ENCODE data around the gene HOXC9. TPM values are rescaled to one million over a fixed set of nuclear protein-coding genes. Genes with fewer than 3 reads are reported as not detected.

The HOXC9 gene
- total RNA-seq, 1 donor, result 0.86 TPM

GRCh38 chr12:54003625-54004024 is 3.7 kb downstream of the HOXC9 start:
- H3K4me3 ChIP-seq (ENCODE audit: low read depth, low read length), result no peak overlapping the region
- no peak for TF ChIP-seq CTCF (IDR thresholded peaks at IDR 0.05; ENCODE audit: insufficient read depth, low read depth, low read length)
- no peak for DNase-seq (ENCODE audit: low read depth)

GRCh38 chr12:54004063-54004840 is 4.3 kb downstream of the HOXC9 start:
- DNase-seq (ENCODE audit: low read depth), result no peak
- peak; percentile 18 for TF ChIP-seq CTCF (IDR thresholded peaks at IDR 0.05; ENCODE audit: insufficient read depth, low read depth, low read length)
- peak overlapping the region; percentile 37 for H3K4me3 ChIP-seq (ENCODE audit: low read depth, low read length)

GRCh38 chr12:54004841-54005530 is 5.0 kb downstream of the HOXC9 start:
- no peak for TF ChIP-seq CTCF (IDR thresholded peaks at IDR 0.05; ENCODE audit: insufficient read depth, low read depth, low read length)
- DNase-seq (ENCODE audit: low read depth), result peak; percentile 68
- peak overlapping the region; percentile 37 for H3K4me3 ChIP-seq (ENCODE audit: low read depth, low read length)

GRCh38 chr12:54005531-54005852 is 5.5 kb downstream of the HOXC9 start:
- H3K4me3 ChIP-seq (ENCODE audit: low read depth, low read length), result peak overlapping the region; percentile 37
- no peak for DNase-seq (ENCODE audit: low read depth)
- no peak for TF ChIP-seq CTCF (IDR thresholded peaks at IDR 0.05; ENCODE audit: insufficient read depth, low read depth, low read length)

- peak; percentile 91 for DNase-seq (ENCODE audit: low read depth)
- peak overlapping the region; percentile 48 for H3K4me3 ChIP-seq (ENCODE audit: low read depth, low read length)
- TF ChIP-seq CTCF (IDR thresholded peaks at IDR 0.05; ENCODE audit: insufficient read depth, low read depth, low read length), result peak; percentile 88
Measured at GRCh38 chr12:54005853-54006558, 6.0 kb downstream of the HOXC9 start.

GRCh38 chr12:54006559-54007220 is 6.7 kb downstream of the HOXC9 start:
- no peak for TF ChIP-seq CTCF (IDR thresholded peaks at IDR 0.05; ENCODE audit: insufficient read depth, low read depth, low read length)
- DNase-seq (ENCODE audit: low read depth), result peak; percentile 77
- H3K4me3 ChIP-seq (ENCODE audit: low read depth, low read length), result peak overlapping the region; percentile 48
